Lower lobe of right lung (tissue), 2 donors: Measurements from ENCODE around the gene KRTAP10-12. TPM values are rescaled to one million over a fixed set of nuclear protein-coding genes. Genes with fewer than 3 reads are reported as not detected.
A peak's percentile ranks its signal among the peaks of the same experiment; 100 is the strongest.

Experiments
- ATAC-seq, 2 donors: fragments of 200-7000 bp; cut with Tn5 transposase; one replicate each; pipeline ENCODE4 v1.9.1; 2020 to 2022; ENCODE audit warnings: mild to moderate bottlenecking in 2 of 2, moderate library complexity in 2 of 2
- DNase-seq: peaks from one replicate; pipeline ENCODE4 v3.0.0-alpha.2; 2020
- H3K27ac ChIP-seq: fragments of 200-600 bp; one replicate; pipeline ENCODE4 v1.8.0; 2022
- H3K27me3 ChIP-seq: fragments of 200-600 bp; one replicate; pipeline ENCODE4 v1.8.0; 2022; ENCODE audit warnings: low read depth
- H3K36me3 ChIP-seq: fragments of 200-600 bp; one replicate; pipeline ENCODE4 v1.8.0; 2022; ENCODE audit warnings: mild to moderate bottlenecking
- H3K4me1 ChIP-seq: fragments of 200-600 bp; one replicate; pipeline ENCODE4 v1.8.0; 2022
- H3K4me3 ChIP-seq: fragments of 200-600 bp; one replicate; pipeline ENCODE4 v1.8.0; 2022; ENCODE audit warnings: mild to moderate bottlenecking
- H3K9me3 ChIP-seq: fragments of 200-600 bp; one replicate; pipeline ENCODE4 v1.8.0; 2022
- CTCF ChIP-seq: fragments of 200-600 bp; IDR thresholded peaks from one replicate; pipeline ENCODE4 v1.8.0; 2022; ENCODE audit warnings: antibody characterized with exemption, mild to moderate bottlenecking
- intact Hi-C: fragments of 100-400 bp; cut with DNase I; formaldehyde crosslinking; loops from one replicate; pipeline ENCODE4 v1.11.0; 2022
- total RNA-seq: library from RNA; stranded (reverse); fragmentation: NEBNext Ultra II Directional; extraction: Animal tissue kit (Norgen Biotek cat#: 25700); gene quantifications from one replicate; pipeline ENCODE4 v1.2.1, GENCODE V29; 2021
- donor health status: DM: no; HTN: yes; CAD: no; lungs with severe emphysema.

Gene KRTAP10-12
- total RNA-seq, 1 donor from 2014 or later = not detected

GRCh38 chr21:44706026-44706705 lies 9.2 kb downstream of the KRTAP10-12 start:
- Histone ChIP-seq H3K4me3 (no peak overlapping the region), H3K4me1 (peaks cover 5% of the 10 kb centered on the region), H3K27me3 (peaks cover 83% of the 10 kb centered on the region), H3K9me3 (no peaks in the 10 kb centered on the region), H3K27ac (no peak overlapping the region), H3K36me3 (no peaks in the 10 kb centered on the region)
- intact Hi-C loops = no loop called here
- TF ChIP-seq CTCF = no peak
- DNase-seq = no peak
- ATAC-seq = no peak

GRCh38 chr21:44706706-44707581 lies 10.0 kb downstream of the KRTAP10-12 start:
- intact Hi-C loops = no loop called here
- peaks cover 12% of the 10 kb centered on the region for H3K4me1 ChIP-seq
- no peak overlapping the region for H3K27ac ChIP-seq
- peaks cover 85% of the 10 kb centered on the region for H3K27me3 ChIP-seq
- ATAC-seq (no peak), DNase-seq (no peak)
- H3K4me3 ChIP-seq = no peak overlapping the region
- H3K36me3 ChIP-seq = no peaks in the 10 kb centered on the region
- no peaks in the 10 kb centered on the region for H3K9me3 ChIP-seq
- no peak for TF ChIP-seq CTCF

- Histone ChIP-seq H3K27me3 (peaks cover 87% of the 10 kb centered on the region), H3K9me3 (no peaks in the 10 kb centered on the region), H3K4me3 (no peak overlapping the region), H3K4me1 (peaks cover 12% of the 10 kb centered on the region), H3K36me3 (no peaks in the 10 kb centered on the region), H3K27ac (no peak overlapping the region)
- DNase-seq = no peak
- intact Hi-C loops = no loop called here
- no peak for ATAC-seq
- no peak for TF ChIP-seq CTCF
These were observed 11.4 kb downstream of the KRTAP10-12 start for GRCh38 chr21:44708213-44708865.

- no peak overlapping the region for H3K4me3 ChIP-seq
These were observed 12.0 kb downstream of the KRTAP10-12 start for GRCh38 chr21:44708866-44709425.

More at GRCh38 chr21:44708866-44709425, 12.0 kb downstream of the KRTAP10-12 start:
- intact Hi-C loops = no loop called here
- Histone ChIP-seq H3K4me1 (peaks cover 12% of the 10 kb centered on the region), H3K27ac (no peak overlapping the region), H3K9me3 (no peaks in the 10 kb centered on the region), H3K27me3 (peaks cover 87% of the 10 kb centered on the region), H3K36me3 (no peaks in the 10 kb centered on the region)
- TF ChIP-seq CTCF = no peak
- DNase-seq = no peak
- peak in 1 of 2 donors; percentile 34 for ATAC-seq
